Tibial nerve (tissue), 4 donors: ENCODE results near the gene KNL1.

Experiments
- CTCF ChIP-seq, 5 experiments: fragments of 200-600 bp in 3 of 5; fragments of 450-650 bp in 2 of 5; sonication (generic) in 3 of 5; IDR thresholded peaks; one replicate each; pipeline ENCODE4 v1.5.1; 2016 to 2019; ENCODE audit warnings: antibody characterized with exemption in 5 of 5, mild to moderate bottlenecking in 3 of 5, moderate library complexity in 2 of 5
- EP300 ChIP-seq, 2 donors: sonication (generic); formaldehyde crosslinking; IDR thresholded peaks; one replicate each; pipeline ENCODE4 v1.6.1; 2017; ENCODE audit warnings: antibody characterized with exemption in 2 of 2, mild to moderate bottlenecking in 1 of 2
- POLR2A ChIP-seq, 2 donors: fragments of 450-650 bp; IDR thresholded peaks; one replicate each; pipeline ENCODE4 v1.6.1; 2017; ENCODE audit warnings: antibody characterized with exemption in 2 of 2, mild to moderate bottlenecking in 2 of 2, moderate library complexity in 2 of 2

- TF ChIP-seq CTCF (IDR thresholded peaks at IDR 0.05) = no peak
- no peak for TF ChIP-seq POLR2A (IDR thresholded peaks at IDR 0.05)
- TF ChIP-seq EP300 (IDR thresholded peaks at IDR 0.05) = no peak
Observed at GRCh38 chr15:40545457-40545856, 48.6 kb upstream of the KNL1 start.
